Measurements from ENCODE around the gene FOXI3.
A peak's percentile ranks its signal among the peaks of the same experiment; 100 is the strongest.

FOXI3 gene

GRCh38 chr2:88442061-88442460 lies 10.4 kb downstream of the FOXI3 start:
- Histone ChIP-seq H3K9me3 (ENCODE audit: control insufficient read depth, low read length) (no peaks in the 10 kb centered on the region), H4K8ac (ENCODE audit: low read length) (peak overlapping the region; percentile 28), H3K4me3 (ENCODE audit: insufficient read depth in 1 of 2, low read depth in 1 of 2, low read length in 2 of 2) (no peak overlapping the region), H4K91ac (ENCODE audit: low read length) (no peak overlapping the region), H3K4me1 (ENCODE audit: control insufficient read depth, insufficient read depth, low read depth, low read length) (no peaks in the 10 kb centered on the region), H3K79me1 (replicated peaks; ENCODE audit: low read length, poor library complexity, severe bottlenecking) (no peaks in the 10 kb centered on the region), H2BK12ac (ENCODE audit: low read length in 2 of 2) (no peak overlapping the region), H3K23ac (ENCODE audit: low read length in 2 of 2) (no peak overlapping the region), H3K4ac (ENCODE audit: low read depth in 1 of 2, low read length in 2 of 2) (no peak overlapping the region), H2BK15ac (ENCODE audit: low read depth, poor library complexity, severe bottlenecking) (no peak overlapping the region), H3K4me2 (ENCODE audit: low read length, poor library complexity, severe bottlenecking) (no peak overlapping the region), H3K18ac (ENCODE audit: low read depth in 1 of 2, low read length in 2 of 2) (no peak overlapping the region), H3K27ac (ENCODE audit: low read length, poor library complexity, severe bottlenecking) (no peak overlapping the region), H2BK5ac (ENCODE audit: low read depth, low read length, poor library complexity, severe bottlenecking) (no peak overlapping the region), H2BK120ac (ENCODE audit: low read depth, low read length) (no peak overlapping the region), H2AK5ac (ENCODE audit: low read length, severe bottlenecking) (no peak overlapping the region), H2AFZ (ENCODE audit: low read depth, low read length) (no peak overlapping the region), H3K36me3 (ENCODE audit: control insufficient read depth in 1 of 2, insufficient read depth in 2 of 2, low read depth in 1 of 2, low read length in 2 of 2) (no peaks in the 10 kb centered on the region), H3K27me3 (ENCODE audit: control insufficient read depth in 1 of 2, insufficient read depth in 1 of 2, low read length in 2 of 2) (peaks cover 19 to 30% of the 10 kb centered on the region in 2 experiments), H3K14ac (ENCODE audit: low read length in 2 of 2) (no peak overlapping the region), H3K9ac (ENCODE audit: low read length) (no peak overlapping the region)
- DNase-seq = no peak
- WGBS = 74% methylated on average over 5 of the region's 5 CpGs

GRCh38 chr2:88437010-88437409 lies 15.5 kb downstream of the FOXI3 start:
- Histone ChIP-seq H3K4me3 (ENCODE audit: insufficient read depth in 1 of 2, low read depth in 1 of 2, low read length in 2 of 2) (no peak overlapping the region), H3K18ac (ENCODE audit: low read depth in 1 of 2, low read length in 2 of 2) (no peak overlapping the region), H3K27me3 (ENCODE audit: control insufficient read depth in 1 of 2, insufficient read depth in 1 of 2, low read length in 2 of 2) (peaks cover 5 to 29% of the 10 kb centered on the region in 2 experiments), H3K14ac (ENCODE audit: low read length in 2 of 2) (no peak overlapping the region), H3K9me3 (ENCODE audit: control insufficient read depth, low read length) (no peaks in the 10 kb centered on the region), H2BK120ac (ENCODE audit: low read depth, low read length) (no peak overlapping the region), H3K36me3 (ENCODE audit: control insufficient read depth in 1 of 2, insufficient read depth in 2 of 2, low read depth in 1 of 2, low read length in 2 of 2) (no peaks in the 10 kb centered on the region), H2BK12ac (ENCODE audit: low read length in 2 of 2) (no peak overlapping the region), H3K79me1 (replicated peaks; ENCODE audit: low read length, poor library complexity, severe bottlenecking) (no peaks in the 10 kb centered on the region), H3K9ac (ENCODE audit: low read length) (no peak overlapping the region), H2AFZ (ENCODE audit: low read depth, low read length) (no peak overlapping the region), H3K4me1 (ENCODE audit: control insufficient read depth, insufficient read depth, low read depth, low read length) (no peaks in the 10 kb centered on the region), H3K4me2 (ENCODE audit: low read length, poor library complexity, severe bottlenecking) (no peak overlapping the region), H2AK5ac (ENCODE audit: low read length, severe bottlenecking) (no peak overlapping the region), H3K27ac (ENCODE audit: low read length, poor library complexity, severe bottlenecking) (no peak overlapping the region), H3K4ac (ENCODE audit: low read depth in 1 of 2, low read length in 2 of 2) (no peak overlapping the region), H4K8ac (ENCODE audit: low read length) (no peak overlapping the region), H2BK15ac (ENCODE audit: low read depth, poor library complexity, severe bottlenecking) (no peak overlapping the region), H2BK5ac (ENCODE audit: low read depth, low read length, poor library complexity, severe bottlenecking) (no peak overlapping the region), H3K23ac (ENCODE audit: low read length in 2 of 2) (no peak overlapping the region), H4K91ac (ENCODE audit: low read length) (no peak overlapping the region)
- 73% methylated on average over 4 of the region's 4 CpGs for WGBS
- DNase-seq = no peak

GRCh38 chr2:88429929-88430328 lies 22.6 kb downstream of the FOXI3 start:
- Histone ChIP-seq H2BK5ac (ENCODE audit: low read depth, low read length, poor library complexity, severe bottlenecking) (no peak overlapping the region), H4K8ac (ENCODE audit: low read length) (no peak overlapping the region), H3K4me2 (ENCODE audit: low read length, poor library complexity, severe bottlenecking) (no peak overlapping the region), H3K27ac (ENCODE audit: low read length, poor library complexity, severe bottlenecking) (no peak overlapping the region), H3K9me3 (ENCODE audit: control insufficient read depth, low read length) (no peaks in the 10 kb centered on the region), H4K91ac (ENCODE audit: low read length) (no peak overlapping the region), H2BK12ac (ENCODE audit: low read length in 2 of 2) (no peak overlapping the region), H2AFZ (ENCODE audit: low read depth, low read length) (no peak overlapping the region), H2BK15ac (ENCODE audit: low read depth, poor library complexity, severe bottlenecking) (no peak overlapping the region), H3K14ac (ENCODE audit: low read length in 2 of 2) (no peak overlapping the region), H3K36me3 (ENCODE audit: control insufficient read depth in 1 of 2, insufficient read depth in 2 of 2, low read depth in 1 of 2, low read length in 2 of 2) (no peaks in the 10 kb centered on the region), H3K18ac (ENCODE audit: low read depth in 1 of 2, low read length in 2 of 2) (no peak overlapping the region), H3K9ac (ENCODE audit: low read length) (no peak overlapping the region), H3K23ac (ENCODE audit: low read length in 2 of 2) (no peak overlapping the region), H3K27me3 (ENCODE audit: control insufficient read depth in 1 of 2, insufficient read depth in 1 of 2, low read length in 2 of 2) (no peaks in the 10 kb centered on the region), H3K79me1 (replicated peaks; ENCODE audit: low read length, poor library complexity, severe bottlenecking) (no peaks in the 10 kb centered on the region), H3K4me3 (ENCODE audit: insufficient read depth in 1 of 2, low read depth in 1 of 2, low read length in 2 of 2) (no peak overlapping the region), H3K4me1 (ENCODE audit: control insufficient read depth, insufficient read depth, low read depth, low read length) (no peaks in the 10 kb centered on the region), H3K4ac (ENCODE audit: low read depth in 1 of 2, low read length in 2 of 2) (no peak overlapping the region), H2AK5ac (ENCODE audit: low read length, severe bottlenecking) (no peak overlapping the region), H2BK120ac (ENCODE audit: low read depth, low read length) (no peak overlapping the region)
- no peak for DNase-seq
- WGBS = 71% methylated on average over 7 of the region's 7 CpGs

- H3K4me3 ChIP-seq (ENCODE audit: insufficient read depth in 1 of 2, low read depth in 1 of 2, low read length in 2 of 2) = no peak overlapping the region
- H2BK12ac ChIP-seq (ENCODE audit: low read length in 2 of 2) = no peak overlapping the region
- no peak overlapping the region for H2BK15ac ChIP-seq (ENCODE audit: low read depth, poor library complexity, severe bottlenecking)
- H3K9me3 ChIP-seq (ENCODE audit: control insufficient read depth, low read length) = no peaks in the 10 kb centered on the region
- no peak overlapping the region for H4K91ac ChIP-seq (ENCODE audit: low read length)
- no peak overlapping the region for H2AFZ ChIP-seq (ENCODE audit: low read depth, low read length)
- no peaks in the 10 kb centered on the region for H3K4me1 ChIP-seq (ENCODE audit: control insufficient read depth, insufficient read depth, low read depth, low read length)
- no peaks in the 10 kb centered on the region for H3K36me3 ChIP-seq (ENCODE audit: control insufficient read depth in 1 of 2, insufficient read depth in 2 of 2, low read depth in 1 of 2, low read length in 2 of 2)
- no peak overlapping the region for H3K23ac ChIP-seq (ENCODE audit: low read length in 2 of 2)
- no peak overlapping the region for H3K4me2 ChIP-seq (ENCODE audit: low read length, poor library complexity, severe bottlenecking)
- H2BK5ac ChIP-seq (ENCODE audit: low read depth, low read length, poor library complexity, severe bottlenecking) = no peak overlapping the region
- no peaks in the 10 kb centered on the region for H3K79me1 ChIP-seq (replicated peaks; ENCODE audit: low read length, poor library complexity, severe bottlenecking)
- DNase-seq = no peak
- H3K9ac ChIP-seq (ENCODE audit: low read length) = no peak overlapping the region
- H3K18ac ChIP-seq (ENCODE audit: low read depth in 1 of 2, low read length in 2 of 2) = no peak overlapping the region
- H3K27me3 ChIP-seq (ENCODE audit: control insufficient read depth in 1 of 2, insufficient read depth in 1 of 2, low read length in 2 of 2) = no peaks in the 10 kb centered on the region
- no peak overlapping the region for H3K4ac ChIP-seq (ENCODE audit: low read depth in 1 of 2, low read length in 2 of 2)
- H2BK120ac ChIP-seq (ENCODE audit: low read depth, low read length) = no peak overlapping the region
- H3K27ac ChIP-seq (ENCODE audit: low read length, poor library complexity, severe bottlenecking) = no peak overlapping the region
- WGBS = 72% methylated on average over 1 of the region's 2 CpGs
- H4K8ac ChIP-seq (ENCODE audit: low read length) = no peak overlapping the region
- H3K14ac ChIP-seq (ENCODE audit: low read length in 2 of 2) = no peak overlapping the region
- H2AK5ac ChIP-seq (ENCODE audit: low read length, severe bottlenecking) = no peak overlapping the region
Measured at GRCh38 chr2:88423733-88424132, 28.8 kb downstream of the FOXI3 start.

All from mesenchymal stem cell (in vitro differentiated cells and primary cell).